Endothelial cell of umbilical vein (primary cell): ENCODE measurements around the gene HNRNPH2. TPM values are rescaled to one million over a fixed set of nuclear protein-coding genes. Genes with fewer than 3 reads are reported as not detected.

Source experiments
- BruUV-seq: library from RNA; stranded (reverse); fragments of 400-500 nt; replicated peaks from 2 replicates; lab custom pipeline; 2021; lab: Mats Ljungman, UMichigan
- CTCF ChIA-PET: fragments of 300-600, 350-600 bp; sonication (Branson Sonifier 250); formaldehyde crosslinking; loops from one replicate; lab custom pipeline; 2021; ENCODE audit warnings: antibody characterized with exemption, inconsistent platforms; lab: Charles Lee
- POLR2A ChIA-PET: fragments of 300-600, 350-600 bp; sonication (Branson Sonifier 250); formaldehyde crosslinking; loops from one replicate; lab custom pipeline; 2021; ENCODE audit warnings: antibody characterized with exemption, inconsistent platforms; lab: Charles Lee
- DNase-seq: peaks from one replicate; pipeline ENCODE4 v3.0.0-alpha.2; 2011; ENCODE audit warnings: low read depth, low spot score
- FAIRE-seq: peaks from 2 replicates; lab custom pipeline; 2011; peaks lifted over from hg19 to GRCh38; lab: Jason Lieb, UNC
- H2AFZ ChIP-seq: 2 replicates; pipeline ENCODE4 v1.6.0; 2012; ENCODE audit warnings: low read depth, low read length, control low read depth, inconsistent platforms
- H3K27ac ChIP-seq: 2 replicates; pipeline ENCODE4 v1.5.1; 2011; ENCODE audit warnings: low read depth, mild to moderate bottlenecking, control low read depth, low read length, moderate library complexity; ENCODE audit not compliant: insufficient read depth
- H3K27me3 ChIP-seq, 2 experiments: 2 replicates each; pipeline versions ENCODE4 v1.6.0 to v1.6.1; 2011; ENCODE audit warnings: low read length in 2 of 2, mixed read lengths in 1 of 2; ENCODE audit not compliant: control insufficient read depth in 2 of 2, insufficient read depth in 2 of 2
- H3K36me3 ChIP-seq, 2 experiments: 2 replicates in 1 of 2; 3 replicates in 1 of 2; pipeline ENCODE4 v1.5.1; 2011; ENCODE audit warnings: low read length in 2 of 2, mild to moderate bottlenecking in 1 of 2, moderate library complexity in 1 of 2; ENCODE audit not compliant: control insufficient read depth in 2 of 2, insufficient read depth in 2 of 2; ENCODE audit errors: extremely low read depth in 1 of 2
- H3K4me1 ChIP-seq: 3 replicates; pipeline ENCODE4 v1.5.1; 2011; ENCODE audit warnings: mild to moderate bottlenecking, low read length; ENCODE audit not compliant: control insufficient read depth, insufficient read depth; ENCODE audit errors: extremely low read depth
- H3K4me2 ChIP-seq: 2 replicates; pipeline ENCODE4 v1.6.1; 2011; ENCODE audit warnings: low read length, control low read depth, mixed read lengths; ENCODE audit not compliant: insufficient read depth
- H3K4me3 ChIP-seq, 3 experiments: fragments of 200-600 bp in 1 of 3; sonication (generic), shearing (Covaris generic) in 1 of 3; replicated peaks in 1 of 3; 2 replicates each; pipeline ENCODE4 v1.5.1; 2011 to 2016; ENCODE audit warnings: control low read depth in 3 of 3, low read length in 3 of 3, mild to moderate bottlenecking in 2 of 3, inconsistent platforms in 1 of 3, low read depth in 1 of 3, moderate library complexity in 1 of 3; ENCODE audit not compliant: insufficient read depth in 1 of 3
- H3K79me2 ChIP-seq: 2 replicates; pipeline ENCODE4 v1.6.0; 2012; ENCODE audit warnings: low read length, inconsistent platforms; ENCODE audit not compliant: control insufficient read depth, insufficient read depth
- H3K9ac ChIP-seq: replicated peaks from 2 replicates; pipeline ENCODE3; 2011; ENCODE audit warnings: low read length, control low read depth; ENCODE audit not compliant: insufficient read depth; ENCODE audit errors: extremely low read depth
- H3K9me1 ChIP-seq: replicated peaks from 3 replicates; pipeline ENCODE4 v1.6.0; 2011; ENCODE audit warnings: mild to moderate bottlenecking, low read length; ENCODE audit not compliant: control insufficient read depth, insufficient read depth; ENCODE audit errors: extremely low read depth
- H3K9me3 ChIP-seq: replicated peaks from 2 replicates; pipeline ENCODE4 v1.5.1; 2012; ENCODE audit warnings: low read length, inconsistent platforms; ENCODE audit not compliant: control insufficient read depth, insufficient read depth
- H4K20me1 ChIP-seq: replicated peaks from 2 replicates; pipeline ENCODE3; 2011; ENCODE audit warnings: mild to moderate bottlenecking, low read length; ENCODE audit not compliant: control insufficient read depth, insufficient read depth; ENCODE audit errors: extremely low read depth
- EZH2 ChIP-seq: IDR thresholded peaks from 2 replicates; pipeline ENCODE4 v1.6.1; 2012; ENCODE audit warnings: borderline replicate concordance, low read depth, mild to moderate bottlenecking, moderate library complexity, low read length, inconsistent platforms; ENCODE audit not compliant: severe bottlenecking
- FOS ChIP-seq: IDR thresholded peaks from 2 replicates; pipeline ENCODE4 v1.6.1; 2011; ENCODE audit warnings: mild to moderate bottlenecking, low read length, moderate library complexity, borderline replicate concordance; ENCODE audit not compliant: insufficient read depth
- GATA2 ChIP-seq: IDR thresholded peaks from 2 replicates; pipeline ENCODE4 v1.7.0; 2011; ENCODE audit warnings: low read depth, mild to moderate bottlenecking, moderate library complexity, mixed read lengths, low read length; ENCODE audit not compliant: insufficient read length, insufficient read depth
- JUN ChIP-seq: IDR thresholded peaks from 2 replicates; pipeline ENCODE4 v1.6.1; 2011; ENCODE audit warnings: borderline replicate concordance, low read depth; ENCODE audit not compliant: insufficient read length, insufficient read depth
- MYC ChIP-seq: IDR thresholded peaks from one replicate; pipeline ENCODE4 v1.6.1; 2011; ENCODE audit warnings: mild to moderate bottlenecking, low read depth, low read length
- POLR2A ChIP-seq: IDR thresholded peaks from 2 replicates; pipeline ENCODE4 v1.6.1; 2012; ENCODE audit warnings: low read depth, mild to moderate bottlenecking, control low read depth, low read length
- POLR2AphosphoS5 ChIP-seq: IDR thresholded peaks from 2 replicates; pipeline ENCODE4 v1.6.1; 2012; ENCODE audit warnings: low read depth, mild to moderate bottlenecking, control low read depth, low read length, moderate library complexity; ENCODE audit not compliant: insufficient read depth
- dilution Hi-C: fragments of 300-500 bp; cut with MboI; formaldehyde crosslinking; loops from one replicate; pipeline ENCODE4 v1.15.0; 2019; ENCODE audit warnings: low sequenced_read_pairs; ENCODE audit not compliant: extremely low pct_ligation_motif_present
- intact Hi-C: fragments of 100-400 bp; cut with micrococcal nuclease; formaldehyde crosslinking; loops from one replicate; pipeline ENCODE4 v1.10.0; 2022
- polyA plus RNA-seq, 4 experiments: library from polyadenylated mRNA; depleted of rRNA in 3 of 4; stranded (reverse) in 3 of 4; unstranded in 1 of 4; fragments of >200 nt; gene quantifications; 2 replicates each; pipeline versions ENCODE4 v1.2.1 to v1.2.3, GENCODE V29; 2011 to 2012; ENCODE audit warnings: missing spikeins in 1 of 4
- total RNA-seq: library from RNA; stranded (reverse); gene quantifications from 2 replicates; pipeline ENCODE4 v1.2.3, GENCODE V29; 2021
- TF ChIP-seq, protein P1 (sequence below), 2 donors: IDR thresholded peaks; 1 replicate in 1 of 2; 2 replicates in 1 of 2; pipeline ENCODE4 v1.5.1; 2011; ENCODE audit warnings: low read length in 2 of 2, mild to moderate bottlenecking in 2 of 2, moderate library complexity in 2 of 2, control low read depth in 1 of 2, inconsistent platforms in 1 of 2, low read depth in 1 of 2; ENCODE audit not compliant: insufficient read depth in 1 of 2; ENCODE audit errors: extremely low read depth in 1 of 2

Gene HNRNPH2
- total and polyA plus RNA-seq, 2 donors (not counting 3 experiments of a cell fraction or from before 2014, with no cell fraction given), result 29.3 to 59.1 TPM

DNA sequence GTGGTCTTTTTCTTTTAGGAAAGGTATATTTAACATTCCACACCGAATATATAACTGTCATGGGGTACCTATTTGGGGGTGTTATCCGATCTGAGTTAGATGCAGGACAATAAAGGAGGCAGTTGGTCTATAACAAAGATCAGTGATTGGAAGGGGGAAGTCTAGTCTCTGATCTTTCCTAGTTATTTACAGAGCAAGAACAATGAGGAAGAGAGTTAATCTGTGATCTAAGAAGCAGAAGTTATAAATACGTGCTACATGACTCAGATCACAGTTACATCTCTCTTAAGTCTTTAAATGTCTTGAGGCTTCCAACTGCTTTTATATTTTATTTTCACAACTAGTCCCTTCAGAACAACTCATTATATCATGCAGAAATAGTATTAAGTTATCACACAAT lies 44.0 kb downstream of the HNRNPH2 start:
- intact Hi-C loops, result no loop called here
- FAIRE-seq, result no peak

DNA sequence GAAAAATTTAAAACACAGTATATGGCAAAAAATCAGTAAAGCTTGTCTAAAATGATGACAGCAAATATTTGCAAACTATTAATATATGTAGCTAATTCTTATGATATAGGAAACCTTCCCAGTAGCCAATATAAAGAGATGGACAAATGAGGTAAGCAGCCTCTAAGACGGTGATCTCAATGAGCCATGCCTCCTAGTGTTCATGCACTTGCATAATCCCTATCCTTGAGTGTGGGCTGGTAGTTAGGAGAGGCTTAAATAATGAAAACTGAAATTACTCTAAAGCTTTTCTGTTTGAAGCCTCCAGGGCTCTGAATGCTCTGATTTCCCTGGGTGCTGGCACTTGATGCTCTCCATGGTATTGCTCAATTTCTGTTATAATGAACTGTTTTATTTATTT lies 52.6 kb downstream of the HNRNPH2 start:
- Histone ChIP-seq H3K27ac (no peak overlapping the region), H3K4me3 (no peak overlapping the region), H3K9ac (no peak overlapping the region), H3K4me2 (no peak overlapping the region), H3K9me1 (no peaks in the 10 kb centered on the region), H2AFZ (no peak overlapping the region), H4K20me1 (no peaks in the 10 kb centered on the region), H3K4me1 (no peaks in the 10 kb centered on the region), H3K79me2 (no peaks in the 10 kb centered on the region), H3K9me3 (no peaks in the 10 kb centered on the region), H3K27me3 (no peaks in the 10 kb centered on the region), H3K36me3 (no peaks in the 10 kb centered on the region)
- TF ChIP-seq POLR2AphosphoS5 (no peak), JUN (no peak), FOS (no peak), MYC (no peak), EZH2 (no peak), POLR2A (no peak), GATA2 (no peak)
- TF ChIP-seq, protein P1, sequence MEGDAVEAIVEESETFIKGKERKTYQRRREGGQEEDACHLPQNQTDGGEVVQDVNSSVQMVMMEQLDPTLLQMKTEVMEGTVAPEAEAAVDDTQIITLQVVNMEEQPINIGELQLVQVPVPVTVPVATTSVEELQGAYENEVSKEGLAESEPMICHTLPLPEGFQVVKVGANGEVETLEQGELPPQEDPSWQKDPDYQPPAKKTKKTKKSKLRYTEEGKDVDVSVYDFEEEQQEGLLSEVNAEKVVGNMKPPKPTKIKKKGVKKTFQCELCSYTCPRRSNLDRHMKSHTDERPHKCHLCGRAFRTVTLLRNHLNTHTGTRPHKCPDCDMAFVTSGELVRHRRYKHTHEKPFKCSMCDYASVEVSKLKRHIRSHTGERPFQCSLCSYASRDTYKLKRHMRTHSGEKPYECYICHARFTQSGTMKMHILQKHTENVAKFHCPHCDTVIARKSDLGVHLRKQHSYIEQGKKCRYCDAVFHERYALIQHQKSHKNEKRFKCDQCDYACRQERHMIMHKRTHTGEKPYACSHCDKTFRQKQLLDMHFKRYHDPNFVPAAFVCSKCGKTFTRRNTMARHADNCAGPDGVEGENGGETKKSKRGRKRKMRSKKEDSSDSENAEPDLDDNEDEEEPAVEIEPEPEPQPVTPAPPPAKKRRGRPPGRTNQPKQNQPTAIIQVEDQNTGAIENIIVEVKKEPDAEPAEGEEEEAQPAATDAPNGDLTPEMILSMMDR (IDR thresholded peaks at IDR 0.05; ENCODE audit: extremely low read depth in 1 of 2, insufficient read depth in 1 of 2, low read depth in 1 of 2, low read length in 2 of 2), result no peak
- ChIA-PET CTCF (interaction anchor here (0.8 to 1.2 kb wide), 2 partner anchors 43 to 343 kb away, joined by 3 to 4 read pairs; no protein-coding TSS in a partner anchor), POLR2A (no interaction called here)
- FAIRE-seq (no peak), DNase-seq (no peak)
- BruUV-seq, result no TSS peak
- intact Hi-C loops, result loop anchor here (5.0 kb wide), 1 partner anchor 342 kb away; no protein-coding TSS in a partner anchor
- dilution Hi-C loops, result no loop called here

More for the DNA sequence above, 44.0 kb downstream of the HNRNPH2 start:
- no TSS peak for BruUV-seq
- ChIA-PET CTCF (no interaction called here), POLR2A (no interaction called here)
- H3K4me2 ChIP-seq, result no peak overlapping the region
- no peak overlapping the region for H3K27ac ChIP-seq
- no peaks in the 10 kb centered on the region for H3K79me2 ChIP-seq
- H2AFZ ChIP-seq, result no peak overlapping the region
- H3K9me1 ChIP-seq, result no peaks in the 10 kb centered on the region
- H3K9ac ChIP-seq, result no peak overlapping the region
- H4K20me1 ChIP-seq, result no peaks in the 10 kb centered on the region
- H3K4me1 ChIP-seq, result peaks cover 7% of the 10 kb centered on the region
- TF ChIP-seq POLR2AphosphoS5, result no peak
- no peaks in the 10 kb centered on the region for H3K27me3 ChIP-seq
- no peak overlapping the region for H3K4me3 ChIP-seq
- H3K9me3 ChIP-seq, result no peaks in the 10 kb centered on the region
- no peaks in the 10 kb centered on the region for H3K36me3 ChIP-seq
- dilution Hi-C loops, result no loop called here
- peak; percentile 27 for DNase-seq
